ENCODE data around the gene FER.

- TF ChIP-seq CTCF (IDR thresholded peaks at IDR 0.05; ENCODE audit: low read depth, low read length, poor library complexity, severe bottlenecking) (no peak), EZH2phosphoT487 (IDR thresholded peaks at IDR 0.05; ENCODE audit: borderline replicate concordance, low read length) (no peak)
Observed at GRCh38 chr5:109196087-109196822, 448.6 kb downstream of the FER start.
